Parietal lobe (tissue), 1 donor: Measurements from ENCODE around the gene ZNF226. TPM values are rescaled to one million over a fixed set of nuclear protein-coding genes. Genes with fewer than 3 reads are reported as not detected.

ENCODE experiments used
- total RNA-seq: library from RNA; depleted of rRNA; stranded (reverse); fragments of >200 nt; gene quantifications from one replicate; pipeline ENCODE4 v1.2.3, GENCODE V29; 2014

The ZNF226 gene
- total RNA-seq, result 96.7 TPM

GRCh38 chr19:44164673-44165512 lies at the start of gene ZNF226:
Gene ZNF226 (plus strand): TSS chr19:44165100. CDS start chr19:44170081, 4,981 bp downstream.

GRCh38 chr19:44141191-44142058 lies 23.5 kb upstream of the ZNF226 start, which contains the start of gene ZNF234:
Gene ZNF234 (plus strand): TSS chr19:44141554. CDS start chr19:44144633, 3,079 bp downstream.

GRCh38 chr19:44212250-44212865 lies 47.5 kb downstream of the ZNF226 start, which contains the start of gene ZNF227:
Gene ZNF227 (plus strand): TSS chr19:44212532. CDS start chr19:44217793, 5,261 bp downstream.

Other genes starting within 250 kb of the ZNF226 start
- gene ZNF45, start 229.8 kb upstream of the ZNF226 start, total RNA-seq, result 36.6 TPM
- gene ZNF221, start 213.9 kb upstream of the ZNF226 start, total RNA-seq, result 41.0 TPM
- 20.7 TPM for gene ZNF155, start 180.9 kb upstream of the ZNF226 start, total RNA-seq
- gene ZNF230, start 162.1 kb upstream of the ZNF226 start, total RNA-seq, result 8.8 TPM
- 14.7 TPM for gene ZNF222, start 139.7 kb upstream of the ZNF226 start, total RNA-seq
- 15.3 TPM for gene ZNF223, start 113.1 kb upstream of the ZNF226 start, total RNA-seq
- 10.3 TPM for gene ZNF284, start 92.9 kb upstream of the ZNF226 start, total RNA-seq
- 61.3 TPM for gene ZNF224, start 70.7 kb upstream of the ZNF226 start, total RNA-seq
- gene ZNF225, start 51.7 kb upstream of the ZNF226 start, total RNA-seq, result 15.0 TPM
- gene ZNF234, start 23.5 kb upstream of the ZNF226 start, total RNA-seq, result 39.8 TPM
- 62.0 TPM for gene ZNF227, start 47.4 kb downstream of the ZNF226 start, total RNA-seq
- gene ZNF233, start 94.8 kb downstream of the ZNF226 start, total RNA-seq, result 17.5 TPM
- 32.9 TPM for gene ZNF235, start 139.9 kb downstream of the ZNF226 start, total RNA-seq
- gene ZNF112, start 191.6 kb downstream of the ZNF226 start, total RNA-seq, result 30.0 TPM
- 42.6 TPM for gene ZNF285, start 236.5 kb downstream of the ZNF226 start, total RNA-seq